HEK293 (cell line): ENCODE data around the gene PPP1R9B.
A peak's percentile ranks its signal among the peaks of the same experiment; 100 is the strongest.

Source experiments
- CTCF ChIA-PET: fragments of 350-600 bp; formaldehyde crosslinking; extraction: SDS; loops from one replicate; lab custom pipeline; 2021; ENCODE audit warnings: antibody characterized with exemption; lab: Yijun Ruan, JAX
- POLR2A ChIA-PET: fragments of 300-600 bp; formaldehyde crosslinking; extraction: SDS; loops from one replicate; lab custom pipeline; 2020; ENCODE audit warnings: antibody characterized with exemption, inconsistent platforms; lab: Yijun Ruan, JAX
- H3K27ac ChIP-seq: fragments of 200-500 bp; sonication (Bioruptor generic); 2 replicates; pipeline ENCODE4 v1.5.1; 2014; ENCODE audit warnings: low read depth, low read length, control low read depth, inconsistent platforms; ENCODE audit errors: extremely low read depth
- H3K36me3 ChIP-seq, 2 experiments: fragments of 200-500 bp in 1 of 2; sonication (Bioruptor generic) in 1 of 2; 1 replicate in 1 of 2; 2 replicates in 1 of 2; pipeline ENCODE4 v1.5.1; 2014 to 2017; ENCODE audit warnings: inconsistent platforms in 2 of 2, low read length in 2 of 2; ENCODE audit not compliant: control insufficient read depth in 2 of 2, insufficient read depth in 1 of 2
- H3K4me1 ChIP-seq: fragments of 200-500 bp; sonication (Bioruptor generic); 2 replicates; pipeline ENCODE4 v1.5.1; 2014; ENCODE audit warnings: mild to moderate bottlenecking, low read length, inconsistent platforms; ENCODE audit not compliant: control insufficient read depth, insufficient read depth
- H3K4me3 ChIP-seq: 2 replicates; pipeline ENCODE4 v1.5.1; 2011; ENCODE audit warnings: low read depth, mild to moderate bottlenecking, control low read depth, low read length, moderate library complexity
- H3K9me3 ChIP-seq: fragments of 200-500 bp; sonication (Bioruptor generic); 2 replicates; pipeline ENCODE4 v1.5.1; 2014; ENCODE audit warnings: low read depth, low read length, inconsistent platforms; ENCODE audit not compliant: control insufficient read depth, insufficient read depth
- GLIS2 ChIP-seq: fragments of 450-650 bp; formaldehyde crosslinking; IDR thresholded peaks from 2 replicates; pipeline ENCODE4 v1.5.1; 2016; ENCODE audit warnings: missing biosample characterization, missing genetic modification characterization
- INSM2 ChIP-seq: fragments of 450-650 bp; formaldehyde crosslinking; IDR thresholded peaks from 2 replicates; pipeline ENCODE4 v1.5.1; 2016; ENCODE audit warnings: missing biosample characterization, missing genetic modification characterization
- KLF8 ChIP-seq: fragments of 450-650 bp; formaldehyde crosslinking; IDR thresholded peaks from 2 replicates; pipeline ENCODE4 v1.5.1; 2016; ENCODE audit warnings: missing biosample characterization, missing genetic modification characterization
- MYNN ChIP-seq: fragments of 450-650 bp; formaldehyde crosslinking; IDR thresholded peaks from 2 replicates; pipeline ENCODE4 v1.5.1; 2016; ENCODE audit warnings: missing biosample characterization, missing genetic modification characterization, borderline replicate concordance
- OVOL3 ChIP-seq: fragments of 450-650 bp; formaldehyde crosslinking; IDR thresholded peaks from 2 replicates; pipeline ENCODE4 v1.5.1; 2016; ENCODE audit warnings: missing biosample characterization, missing genetic modification characterization
- SALL2 ChIP-seq: fragments of 450-650 bp; formaldehyde crosslinking; IDR thresholded peaks from 2 replicates; pipeline ENCODE4 v1.5.0; 2017; ENCODE audit warnings: missing biosample characterization, mild to moderate bottlenecking, missing genetic modification characterization, borderline replicate concordance
- SP3 ChIP-seq: fragments of 450-650 bp; formaldehyde crosslinking; IDR thresholded peaks from 2 replicates; pipeline ENCODE4 v1.5.1; 2016; ENCODE audit warnings: missing biosample characterization, missing genetic modification characterization
- YY2 ChIP-seq: fragments of 450-650 bp; formaldehyde crosslinking; IDR thresholded peaks from 2 replicates; pipeline ENCODE4 v1.5.1; 2016; ENCODE audit warnings: missing biosample characterization, missing genetic modification characterization
- ZBTB20 ChIP-seq: fragments of 450-650 bp; formaldehyde crosslinking; IDR thresholded peaks from 2 replicates; pipeline ENCODE4 v1.5.1; 2016; ENCODE audit warnings: missing biosample characterization, missing genetic modification characterization
- ZBTB48 ChIP-seq: fragments of 450-650 bp; formaldehyde crosslinking; IDR thresholded peaks from 2 replicates; pipeline ENCODE4 v1.5.1; 2016; ENCODE audit warnings: missing biosample characterization, missing genetic modification characterization
- ZEB2 ChIP-seq: fragments of 450-650 bp; formaldehyde crosslinking; IDR thresholded peaks from 2 replicates; pipeline ENCODE4 v1.5.1; 2016; ENCODE audit warnings: missing biosample characterization, missing genetic modification characterization
- ZFHX2 ChIP-seq: fragments of 450-650 bp; formaldehyde crosslinking; conservative IDR thresholded peaks from 2 replicates; pipeline ENCODE4 v1.5.1; 2016; ENCODE audit warnings: missing biosample characterization, missing genetic modification characterization
- ZNF140 ChIP-seq: fragments of 450-650 bp; formaldehyde crosslinking; IDR thresholded peaks from 2 replicates; pipeline ENCODE4 v1.5.1; 2016; ENCODE audit warnings: missing biosample characterization, missing genetic modification characterization
- ZNF174 ChIP-seq: fragments of 450-650 bp; formaldehyde crosslinking; IDR thresholded peaks from 2 replicates; pipeline ENCODE4 v1.5.0; 2017; ENCODE audit warnings: missing biosample characterization, mild to moderate bottlenecking, missing genetic modification characterization
- ZNF214 ChIP-seq: fragments of 450-650 bp; formaldehyde crosslinking; IDR thresholded peaks from 2 replicates; pipeline ENCODE4 v1.5.1; 2017; ENCODE audit warnings: missing biosample characterization, mild to moderate bottlenecking, missing genetic modification characterization, borderline replicate concordance
- ZNF239 ChIP-seq: fragments of 450-650 bp; formaldehyde crosslinking; IDR thresholded peaks from 2 replicates; pipeline ENCODE4 v1.5.1; 2016; ENCODE audit warnings: missing biosample characterization, missing genetic modification characterization
- ZNF335 ChIP-seq: fragments of 450-650 bp; formaldehyde crosslinking; conservative IDR thresholded peaks from 2 replicates; pipeline ENCODE4 v1.5.1; 2016; ENCODE audit warnings: missing biosample characterization, missing genetic modification characterization
- ZNF341 ChIP-seq: fragments of 450-650 bp; formaldehyde crosslinking; IDR thresholded peaks from 2 replicates; pipeline ENCODE4; 2016; ENCODE audit warnings: low read depth, missing biosample characterization, missing genetic modification characterization
- ZNF501 ChIP-seq: fragments of 450-650 bp; formaldehyde crosslinking; IDR thresholded peaks from 2 replicates; pipeline ENCODE4 v1.5.1; 2016; ENCODE audit warnings: missing biosample characterization, missing genetic modification characterization
- ZNF561 ChIP-seq: fragments of 450-650 bp; IDR thresholded peaks from 2 replicates; pipeline ENCODE4 v1.5.1; 2018; ENCODE audit warnings: missing biosample characterization, missing genetic modification characterization, borderline replicate concordance
- ZNF623 ChIP-seq: fragments of 450-650 bp; formaldehyde crosslinking; IDR thresholded peaks from 2 replicates; pipeline ENCODE4 v1.5.1; 2016; ENCODE audit warnings: missing biosample characterization, missing genetic modification characterization
- ZNF629 ChIP-seq: fragments of 450-650 bp; formaldehyde crosslinking; IDR thresholded peaks from 2 replicates; pipeline ENCODE4 v1.5.1; 2017; ENCODE audit warnings: missing biosample characterization, missing genetic modification characterization
- ZNF76 ChIP-seq: fragments of 450-650 bp; formaldehyde crosslinking; IDR thresholded peaks from 2 replicates; pipeline ENCODE4; 2016; ENCODE audit warnings: low read depth, missing biosample characterization, missing genetic modification characterization, borderline replicate concordance
- ZNF837 ChIP-seq: fragments of 450-650 bp; formaldehyde crosslinking; IDR thresholded peaks from 2 replicates; pipeline ENCODE4 v1.5.1; 2016; ENCODE audit warnings: missing biosample characterization, missing genetic modification characterization
- ZNF843 ChIP-seq: fragments of 450-650 bp; formaldehyde crosslinking; IDR thresholded peaks from 2 replicates; pipeline ENCODE4 v1.5.1; 2016; ENCODE audit warnings: missing biosample characterization, missing genetic modification characterization
- TF ChIP-seq, protein P1 (sequence below): fragments of 450-650 bp; formaldehyde crosslinking; IDR thresholded peaks from 2 replicates; pipeline ENCODE4 v1.5.1; 2016; ENCODE audit warnings: missing biosample characterization, missing genetic modification characterization
- TF ChIP-seq, protein P2 (sequence below): fragments of 450-650 bp; formaldehyde crosslinking; IDR thresholded peaks from 2 replicates; pipeline ENCODE4 v1.5.1; 2016; ENCODE audit warnings: missing biosample characterization, missing genetic modification characterization, borderline replicate concordance

PPP1R9B gene

GRCh38 chr17:50165066-50165465 is 14.6 kb upstream of the PPP1R9B start (continued):
- TF ChIP-seq ZNF837 (tag by site-specific recombination) = no peak
- TF ChIP-seq, all 188 proteins: peak for 0

DNA sequence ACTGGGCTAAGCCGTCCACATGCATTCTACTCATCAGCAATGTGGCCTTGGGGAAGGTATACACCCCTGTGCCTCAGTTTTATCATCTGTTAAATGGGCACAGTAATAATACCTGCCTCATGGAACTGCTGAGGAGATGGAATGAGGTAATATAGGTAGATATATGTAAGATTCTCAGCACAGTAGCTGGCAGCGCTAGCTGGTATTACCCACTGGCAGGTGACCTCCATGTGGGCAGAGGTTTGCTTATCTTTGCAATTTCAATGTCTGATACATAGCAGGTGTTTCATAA is 14.2 kb upstream of the PPP1R9B start:
- Histone ChIP-seq H3K4me1 (no peaks in the 10 kb centered on the region), H3K4me3 (no peak overlapping the region), H3K27ac (no peak overlapping the region), H3K36me3 (no peaks in the 10 kb centered on the region), H3K9me3 (no peaks in the 10 kb centered on the region)
- TF ChIP-seq ZNF501 (tag by site-specific recombination) (no peak), GLIS2 (no peak), SALL2 (tag by site-specific recombination) (no peak), ZNF76 (tag by site-specific recombination) (no peak), ZNF239 (tag by site-specific recombination) (no peak), ZNF837 (tag by site-specific recombination) (no peak), ZNF629 (tag by site-specific recombination) (no peak), ZNF561 (tag by site-specific recombination) (no peak), INSM2 (no peak), YY2 (tag by site-specific recombination) (no peak), ZBTB20 (tag by site-specific recombination) (no peak), MYNN (tag by site-specific recombination) (no peak), ZNF214 (tag by site-specific recombination) (no peak)
- TF ChIP-seq, protein P1, sequence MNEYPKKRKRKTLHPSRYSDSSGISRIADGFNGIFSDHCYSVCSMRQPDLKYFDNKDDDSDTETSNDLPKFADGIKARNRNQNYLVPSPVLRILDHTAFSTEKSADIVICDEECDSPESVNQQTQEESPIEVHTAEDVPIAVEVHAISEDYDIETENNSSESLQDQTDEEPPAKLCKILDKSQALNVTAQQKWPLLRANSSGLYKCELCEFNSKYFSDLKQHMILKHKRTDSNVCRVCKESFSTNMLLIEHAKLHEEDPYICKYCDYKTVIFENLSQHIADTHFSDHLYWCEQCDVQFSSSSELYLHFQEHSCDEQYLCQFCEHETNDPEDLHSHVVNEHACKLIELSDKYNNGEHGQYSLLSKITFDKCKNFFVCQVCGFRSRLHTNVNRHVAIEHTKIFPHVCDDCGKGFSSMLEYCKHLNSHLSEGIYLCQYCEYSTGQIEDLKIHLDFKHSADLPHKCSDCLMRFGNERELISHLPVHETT (tag by site-specific recombination) = no peak
- POLR2A ChIA-PET = interaction anchor here (1.3 kb wide), 1 partner anchor 13 kb away, joined by 8 read pairs; no protein-coding TSS in a partner anchor
- CTCF ChIA-PET = interaction anchor here (0.5 to 7.4 kb wide), 11 partner anchors 10 to 152 kb away, joined by 3 to 106 read pairs (median 6); no protein-coding TSS in a partner anchor

DNA sequence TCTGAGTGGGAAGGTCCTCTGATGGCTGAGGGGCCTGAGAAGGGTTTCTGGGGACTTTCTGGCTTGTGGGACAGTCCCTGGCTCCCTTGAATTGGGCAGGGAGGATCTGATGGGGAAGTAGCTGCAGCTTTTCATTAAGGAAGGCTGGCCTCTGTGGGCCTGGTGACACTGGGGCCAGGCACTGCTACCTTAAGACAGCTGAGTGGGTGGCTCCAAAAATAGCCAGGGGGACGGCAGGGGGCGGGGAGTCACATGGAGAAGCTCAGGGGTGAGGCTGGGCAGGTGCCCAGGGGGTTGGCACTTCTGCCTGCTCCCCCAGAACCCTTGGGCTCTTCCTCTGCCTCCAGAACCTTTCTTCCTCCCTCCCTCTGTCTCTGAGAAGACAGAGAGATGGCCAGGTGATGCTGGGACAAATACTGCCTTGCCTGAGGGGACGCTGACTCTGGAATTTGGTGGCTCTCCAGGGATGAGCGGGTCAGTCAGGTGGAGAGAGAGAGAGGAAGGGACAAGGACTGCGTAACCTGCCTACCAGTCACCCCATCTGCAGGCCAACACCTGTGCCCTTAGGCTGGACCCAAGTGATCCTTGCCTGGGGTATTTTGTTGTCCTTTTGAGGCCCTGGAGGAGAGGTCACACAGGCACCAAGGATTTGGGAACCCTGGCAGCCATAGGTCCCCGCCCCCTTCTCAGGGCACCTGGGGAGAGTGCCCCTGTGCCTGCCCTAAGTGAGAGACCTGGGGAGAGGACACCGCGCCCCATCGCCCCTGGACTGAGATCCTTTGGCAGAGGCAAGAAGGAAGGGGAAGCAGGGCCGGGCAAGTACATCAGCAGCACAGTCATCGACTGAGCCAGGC is 13.6 kb upstream of the PPP1R9B start:
- H3K4me1 ChIP-seq = no peaks in the 10 kb centered on the region
- no peaks in the 10 kb centered on the region for H3K9me3 ChIP-seq
- ChIA-PET POLR2A (interaction anchor here (0.6 kb wide), 1 partner anchor 36 kb away, joined by 3 read pairs; no protein-coding TSS in a partner anchor), CTCF (interaction anchor here (0.6 to 2.5 kb wide), 13 partner anchors 10 to 135 kb away, joined by 3 to 12 read pairs (median 6); no protein-coding TSS in a partner anchor)
- H3K27ac ChIP-seq = no peak overlapping the region
- H3K36me3 ChIP-seq = no peaks in the 10 kb centered on the region
- H3K4me3 ChIP-seq = no peak overlapping the region
- TF ChIP-seq, protein P2, sequence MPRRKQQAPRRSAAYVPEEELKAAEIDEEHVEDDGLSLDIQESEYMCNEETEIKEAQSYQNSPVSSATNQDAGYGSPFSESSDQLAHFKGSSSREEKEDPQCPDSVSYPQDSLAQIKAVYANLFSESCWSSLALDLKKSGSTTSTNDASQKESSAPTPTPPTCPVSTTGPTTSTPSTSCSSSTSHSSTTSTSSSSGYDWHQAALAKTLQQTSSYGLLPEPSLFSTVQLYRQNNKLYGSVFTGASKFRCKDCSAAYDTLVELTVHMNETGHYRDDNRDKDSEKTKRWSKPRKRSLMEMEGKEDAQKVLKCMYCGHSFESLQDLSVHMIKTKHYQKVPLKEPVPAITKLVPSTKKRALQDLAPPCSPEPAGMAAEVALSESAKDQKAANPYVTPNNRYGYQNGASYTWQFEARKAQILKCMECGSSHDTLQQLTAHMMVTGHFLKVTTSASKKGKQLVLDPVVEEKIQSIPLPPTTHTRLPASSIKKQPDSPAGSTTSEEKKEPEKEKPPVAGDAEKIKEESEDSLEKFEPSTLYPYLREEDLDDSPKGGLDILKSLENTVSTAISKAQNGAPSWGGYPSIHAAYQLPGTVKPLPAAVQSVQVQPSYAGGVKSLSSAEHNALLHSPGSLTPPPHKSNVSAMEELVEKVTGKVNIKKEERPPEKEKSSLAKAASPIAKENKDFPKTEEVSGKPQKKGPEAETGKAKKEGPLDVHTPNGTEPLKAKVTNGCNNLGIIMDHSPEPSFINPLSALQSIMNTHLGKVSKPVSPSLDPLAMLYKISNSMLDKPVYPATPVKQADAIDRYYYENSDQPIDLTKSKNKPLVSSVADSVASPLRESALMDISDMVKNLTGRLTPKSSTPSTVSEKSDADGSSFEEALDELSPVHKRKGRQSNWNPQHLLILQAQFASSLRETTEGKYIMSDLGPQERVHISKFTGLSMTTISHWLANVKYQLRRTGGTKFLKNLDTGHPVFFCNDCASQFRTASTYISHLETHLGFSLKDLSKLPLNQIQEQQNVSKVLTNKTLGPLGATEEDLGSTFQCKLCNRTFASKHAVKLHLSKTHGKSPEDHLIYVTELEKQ (tag by site-specific recombination) = no peak
- TF ChIP-seq OVOL3 (no peak), ZNF623 (tag by site-specific recombination) (no peak), SP3 (tag by site-specific recombination) (peak; percentile 25; the same call in 1 of the 2 replicates), ZBTB48 (peak; percentile 47; the same call in 1 of the 2 replicates), ZNF843 (tag by site-specific recombination) (no peak), KLF8 (tag by site-specific recombination) (no peak), YY2 (tag by site-specific recombination) (no peak), ZNF341 (tag by site-specific recombination) (peak; percentile 40; the same call in 1 of the 2 replicates), ZNF335 (tag by site-specific recombination) (peak; percentile 30; the same call in 1 of the 2 replicates), ZNF174 (no peak), ZEB2 (tag by site-specific recombination) (no peak), ZFHX2 (tag by site-specific recombination) (peak; percentile 67), ZNF140 (tag by site-specific recombination) (no peak)
